Measurements from ENCODE around the gene RPP25.
"Not testable (repeated sequence)": the region's sequence is repeated elsewhere in the genome, so short reads cannot be mapped to it uniquely, and the experiment has no call there.

RPP25 gene

DNA sequence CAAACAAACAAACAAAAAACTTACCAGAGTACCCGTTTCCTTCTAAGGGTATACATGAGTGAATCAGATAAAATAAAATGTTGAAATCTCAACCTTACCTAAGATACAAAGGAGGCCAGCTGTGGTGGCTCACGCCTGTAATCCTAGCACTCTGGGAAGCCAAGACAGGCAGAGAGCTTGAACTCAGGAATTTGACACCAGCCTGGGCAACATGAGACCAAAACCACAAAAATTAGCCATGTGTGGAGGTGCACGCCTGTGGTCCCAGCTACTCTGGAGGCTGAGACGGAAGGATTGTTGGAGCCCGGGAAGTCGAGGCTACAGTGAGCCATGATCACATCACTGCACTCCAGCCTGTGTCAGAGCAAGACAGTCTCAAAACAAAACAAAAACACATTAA is 38.9 kb downstream of the RPP25 start:
- no peak for DNase-seq (ENCODE audit: low read depth in 2 of 2)

DNA sequence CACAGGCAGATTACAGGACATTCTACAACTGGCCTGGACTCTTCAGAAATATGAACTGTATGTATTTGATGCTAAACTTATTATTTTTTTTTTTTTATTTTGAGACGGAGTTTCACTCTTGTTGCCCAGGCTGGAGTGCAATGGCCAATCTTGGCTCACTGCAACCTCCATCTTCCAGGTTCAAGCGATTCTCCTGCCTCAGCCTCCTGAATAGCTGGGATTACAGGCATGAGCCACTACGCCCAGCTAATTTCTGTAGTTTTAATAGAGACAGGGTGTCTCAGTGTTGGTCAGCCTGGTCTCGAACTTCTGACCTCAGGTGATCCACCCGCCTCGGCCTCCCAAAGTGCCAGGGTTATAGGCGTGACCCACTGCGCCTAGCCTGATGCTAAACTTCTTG is 42.8 kb downstream of the RPP25 start:
- not testable (repeated sequence) for DNase-seq (ENCODE audit: low read depth in 2 of 2)

DNA sequence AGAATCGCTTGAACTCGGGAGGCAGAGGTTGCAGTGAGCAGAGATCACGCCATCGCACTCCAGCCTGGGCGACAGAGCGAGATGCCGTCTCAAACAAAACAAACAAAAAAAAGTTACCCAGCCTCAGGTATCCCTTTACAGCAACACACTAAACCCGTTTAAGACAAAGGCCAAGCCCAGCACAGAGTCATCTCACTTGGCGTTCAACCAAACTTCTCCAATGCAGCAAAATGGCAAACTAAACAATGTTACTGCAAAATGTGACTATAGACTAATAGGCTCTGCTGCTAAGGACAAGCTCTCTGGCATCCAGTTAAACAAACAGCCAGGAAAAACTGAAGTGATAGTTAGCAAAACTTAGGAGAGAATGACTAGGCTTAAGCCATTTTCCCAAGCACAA is 43.5 kb downstream of the RPP25 start:
- no peak for DNase-seq (ENCODE audit: low read depth in 2 of 2)

- no peak for DNase-seq (ENCODE audit: low read depth in 2 of 2)
Observed at GRCh38 chr15:74908635-74909034, 47.9 kb downstream of the RPP25 start.

DNA sequence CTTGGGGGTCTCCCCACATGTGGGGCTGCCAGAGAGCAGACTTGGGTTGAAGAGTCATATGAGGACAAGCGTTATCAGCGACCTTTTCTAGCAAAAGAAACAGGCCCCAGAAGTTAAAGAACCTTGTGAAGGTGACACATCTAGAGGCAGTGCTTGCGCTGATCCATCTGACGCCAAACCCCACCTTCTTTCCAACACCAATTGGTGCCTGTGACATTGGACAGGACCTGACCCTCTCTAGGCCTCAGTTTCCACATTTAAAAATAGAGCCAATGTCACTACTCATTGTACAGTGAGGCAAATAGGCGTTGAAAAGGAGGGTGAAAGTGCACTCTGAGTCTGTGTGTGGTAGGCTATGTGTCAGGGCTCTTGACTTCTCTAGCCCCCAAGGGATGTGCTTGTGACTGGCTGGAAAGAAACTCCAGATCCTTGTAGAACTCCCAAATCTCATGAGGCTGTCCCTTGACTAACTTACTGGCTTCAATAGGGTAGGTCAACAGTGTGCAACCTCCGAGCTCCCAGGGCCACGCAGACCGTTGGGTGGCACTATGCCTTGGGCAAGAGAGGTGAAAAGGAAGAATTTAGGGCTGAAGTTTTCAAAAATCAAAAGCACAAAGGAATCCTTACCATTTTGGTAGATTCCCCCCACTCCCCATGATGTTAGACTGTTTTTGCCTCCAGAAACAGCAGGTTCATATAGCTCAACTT is 49.3 kb downstream of the RPP25 start:
- no peak for DNase-seq (ENCODE audit: low read depth in 2 of 2)

DNA sequence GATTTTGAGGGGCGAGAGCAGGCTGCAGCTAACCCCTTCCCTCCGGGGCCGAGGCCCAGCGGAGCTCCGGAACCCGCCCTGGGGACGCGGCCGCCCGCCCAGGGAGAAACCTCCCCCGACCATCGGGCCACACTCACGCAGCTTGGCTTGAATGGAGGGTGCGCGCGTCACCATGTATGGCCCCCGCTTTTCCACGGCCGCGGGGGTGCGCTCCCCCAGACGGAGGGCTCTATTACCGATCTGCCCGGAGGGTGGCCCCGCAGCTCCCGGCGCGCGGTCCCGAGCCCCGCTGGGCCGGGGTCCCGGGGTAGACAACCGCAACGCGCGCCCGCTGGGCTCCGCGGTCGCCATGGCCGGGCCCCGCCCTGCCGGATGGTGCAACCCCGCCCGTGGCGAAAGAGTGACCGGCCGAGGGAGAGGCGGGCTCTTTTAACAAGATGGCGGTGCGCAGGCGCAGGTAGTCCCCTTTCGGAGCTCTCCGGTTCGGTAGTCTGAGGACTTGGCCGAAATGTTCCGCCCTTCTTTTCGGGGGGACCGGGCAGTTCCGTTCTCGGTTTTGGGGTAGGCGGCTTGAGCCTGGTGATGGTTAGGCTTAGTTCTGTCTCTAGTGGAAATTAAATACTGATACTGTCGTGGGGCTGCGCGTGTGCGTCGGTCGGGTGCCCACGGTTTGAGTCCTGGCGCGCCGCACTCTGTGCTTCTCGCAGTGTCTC is 50.0 kb downstream of the RPP25 start, which contains the start of gene FAM219B:
TSS of gene FAM219B (minus strand) at position 402 of the 713 bp plus-strand sequence. CDS start at position 351, 51 bp downstream.
- peak; percentile 51 to 70 for DNase-seq (ENCODE audit: low read depth in 2 of 2)

GRCh38 chr15:74906067-74906449 is 50.5 kb downstream of the RPP25 start:
- DNase-seq (ENCODE audit: low read depth in 2 of 2): peak; percentile 6 to 25

Measured in stimulated activated CD4-positive, alpha-beta T cell treated with anti-CD3 and anti-CD28 coated beads, Interleukin-15, amount 100 ng/mL, for 48 hours (primary cell).